ENCODE data around the gene PCSK7. TPM values are rescaled to one million over a fixed set of nuclear protein-coding genes. Genes with fewer than 3 reads are reported as not detected.

The PCSK7 gene
- total and polyA plus RNA-seq, 2 of the 8 experiments (the other 6 are each of a cell fraction or from before 2014, with no cell fraction given): 23.4 to 38.5 TPM

GRCh38 chr11:117179048-117179999 is 52.5 kb downstream of the PCSK7 start:
- Histone ChIP-seq H3K18ac (ENCODE audit: extremely low read depth, low read length) (no peak overlapping the region; the same call in 1 of the 2 replicates), H3K36me3 (ENCODE audit: control insufficient read depth in 2 of 4, insufficient read depth in 4 of 4, low read length in 3 of 4) (peaks cover 0 to 6% (median 4%) of the 10 kb centered on the region in 4 experiments; a peak in 2 of 8 replicates), H4K8ac (ENCODE audit: extremely low read depth, insufficient read depth, low read length) (peak overlapping the region; percentile 76; the same call in 1 of the 2 replicates), H2AK5ac (ENCODE audit: low read depth, low read length) (no peak overlapping the region), H3K23ac (ENCODE audit: insufficient read length) (no peak overlapping the region), H3K9ac (replicated peaks in 1 of 4; ENCODE audit: extremely low read depth in 1 of 4, low read depth in 3 of 4, low read length in 3 of 4) (peak overlapping the region; percentile 34 to 74 (median 65)), H3K9me3 (ENCODE audit: insufficient read depth in 2 of 2, low read depth in 1 of 2, low read length in 1 of 2) (no peaks in the 10 kb centered on the region), H3K27me3 (replicated peaks in 1 of 4; ENCODE audit: control insufficient read depth in 3 of 4, extremely low read depth in 1 of 4, insufficient read depth in 3 of 4, low read length in 3 of 4) (no peaks in the 10 kb centered on the region), H3K27ac (ENCODE audit: low read depth, low read length) (0 out of 2 replicates have a peak overlapping the region, but pooled peaks have one; percentile 1), H2BK5ac (ENCODE audit: low read depth, low read length) (peak overlapping the region; percentile 63; the same call in 1 of the 2 replicates), H3K79me1 (ENCODE audit: low read depth, low read length) (no peaks in the 10 kb centered on the region; the same call in 1 of the 2 replicates), H4K5ac (ENCODE audit: insufficient read length, low read depth, low read length) (peak overlapping the region; percentile 27), H2AFZ (ENCODE audit: low read length) (no peak overlapping the region; the same call in 1 of the 2 replicates), H3K4ac (replicated peaks; ENCODE audit: insufficient read length, low read depth, low read length) (no peak overlapping the region), H3K23me2 (ENCODE audit: low read depth, low read length) (peaks cover 11% of the 10 kb centered on the region), H4K20me1 (replicated peaks in 1 of 2; ENCODE audit: control insufficient read depth in 1 of 2, insufficient read depth in 2 of 2, low read length in 2 of 2) (peaks cover 1 to 4% of the 10 kb centered on the region in 2 experiments), H3K14ac (ENCODE audit: insufficient read length) (no peak overlapping the region), H3K4me1 (replicated peaks in 1 of 4; ENCODE audit: control insufficient read depth in 3 of 4, insufficient read depth in 4 of 4, low read length in 3 of 4) (peaks cover 6 to 16% (median 12%) of the 10 kb centered on the region in 4 experiments), H3K4me2 (ENCODE audit: insufficient read depth in 1 of 2, low read depth in 2 of 2, low read length in 2 of 2) (peak overlapping the region; percentile 87 to 96), H2BK15ac (ENCODE audit: low read length) (no peak overlapping the region), H4K91ac (replicated peaks; ENCODE audit: insufficient read length, low read length) (no peak overlapping the region), H2BK120ac (replicated peaks; ENCODE audit: low read depth, low read length) (no peak overlapping the region), H3K56ac (replicated peaks; ENCODE audit: insufficient read length, low read depth, low read length) (no peak overlapping the region), H3K4me3 (ENCODE audit: extremely low read depth in 1 of 4, insufficient read depth in 2 of 4, low read depth in 3 of 4, low read length in 4 of 4) (peak overlapping the region; percentile 79 to 89 (median 82)), H2BK20ac (ENCODE audit: low read length) (no peak overlapping the region), H2BK12ac (ENCODE audit: low read depth, low read length) (0 out of 2 replicates have a peak overlapping the region, but pooled peaks have one; percentile 53), H3K79me2 (ENCODE audit: control insufficient read depth in 1 of 2, insufficient read depth in 2 of 2, low read length in 2 of 2) (no peaks in the 10 kb centered on the region)
- FAIRE-seq (no peak), DNase-seq (ENCODE audit: low read depth in 1 of 2, low spot score in 2 of 2) (no peak)
- CTCF ChIA-PET (ENCODE audit: partially characterized antibody): interaction anchor here (0.6 to 14.0 kb wide), 13 partner anchors 12 to 388 kb away, joined by 3 to 359 read pairs (median 4); partner anchors contain the start of genes APOA5, PAFAH1B2, PCSK7 and RNF214
- 6% methylated on average over 35 of the region's 39 CpGs; no CpG with 5 or more reads in 1 of the 2 experiments for WGBS, 2 experiments (ENCODE audit: extremely low coverage in 1 of 2, insufficient coverage in 1 of 2, insufficient read length in 1 of 2, insufficient replicate concordance in 2 of 2, low coverage in 1 of 2, low lambda C conversion rate in 2 of 2, missing lambda C conversion rate in 1 of 2)
- POLR2A ChIA-PET (ENCODE audit: partially characterized antibody): interaction anchor here (0.6 to 12.6 kb wide), 20 partner anchors 9 to 437 kb away, joined by 3 to 153 read pairs (median 4); partner anchors contain the start of genes PAFAH1B2, PCSK7, RNF214 and TAGLN
- TF ChIP-seq GABPA (IDR thresholded peaks at IDR 0.05; ENCODE audit: borderline replicate concordance, insufficient read depth, low read length) (no peak), ASH2L (IDR thresholded peaks at IDR 0.05; ENCODE audit: low read length) (peak; percentile 44)

All from H1 (cell line).